Activated CD4-positive, alpha-beta memory T cell treated with anti-CD3 and anti-CD28 coated beads, Interleukin-2, amount 10 ng/mL, durations not matched to agents 7 days and 5 days (primary cell): Measurements from ENCODE around the gene EPS15. TPM values are rescaled to one million over a fixed set of nuclear protein-coding genes. Genes with fewer than 3 reads are reported as not detected.
A peak's percentile ranks its signal among the peaks of the same experiment; 100 is the strongest.

ENCODE experiments used
- CTCF ChIA-PET: fragments of 350-600 bp; sonication (Branson Sonifier 250); formaldehyde crosslinking; loops from one replicate; lab custom pipeline; 2021; ENCODE audit warnings: antibody characterized with exemption, inconsistent platforms; lab: Charles Lee
- POLR2A ChIA-PET: fragments of 350-600 bp; sonication (Branson Sonifier 250); formaldehyde crosslinking; loops from one replicate; lab custom pipeline; 2021; ENCODE audit warnings: antibody characterized with exemption; lab: Charles Lee
- DNase-seq: peaks from one replicate; pipeline ENCODE4 v3.0.0-alpha.2; 2020
- H3K27ac Mint-ChIP-seq: one replicate; pipeline ENCODE4 v1.8.0; 2021; ENCODE audit warnings: mild to moderate bottlenecking, mixed read lengths
- H3K27me3 Mint-ChIP-seq: one replicate; pipeline ENCODE4 v1.8.0; 2021; ENCODE audit warnings: mixed read lengths
- H3K36me3 Mint-ChIP-seq: one replicate; pipeline ENCODE4 v1.8.0; 2021; ENCODE audit warnings: low read depth, mixed read lengths
- H3K4me1 Mint-ChIP-seq: one replicate; pipeline ENCODE4 v1.8.0; 2021; ENCODE audit warnings: mixed read lengths
- H3K4me3 Mint-ChIP-seq: one replicate; pipeline ENCODE4 v1.8.0; 2021; ENCODE audit warnings: mild to moderate bottlenecking, mixed read lengths
- H3K9me3 Mint-ChIP-seq: one replicate; pipeline ENCODE4 v1.8.0; 2021; ENCODE audit warnings: mixed read lengths
- total RNA-seq, 2 experiments: library from RNA; stranded (reverse); gene quantifications; one replicate each; pipeline ENCODE4 v1.2.3, GENCODE V29; 2021

EPS15 gene
- total RNA-seq, 2 experiments from 2014 or later: 71.8 to 75.0 TPM

DNA sequence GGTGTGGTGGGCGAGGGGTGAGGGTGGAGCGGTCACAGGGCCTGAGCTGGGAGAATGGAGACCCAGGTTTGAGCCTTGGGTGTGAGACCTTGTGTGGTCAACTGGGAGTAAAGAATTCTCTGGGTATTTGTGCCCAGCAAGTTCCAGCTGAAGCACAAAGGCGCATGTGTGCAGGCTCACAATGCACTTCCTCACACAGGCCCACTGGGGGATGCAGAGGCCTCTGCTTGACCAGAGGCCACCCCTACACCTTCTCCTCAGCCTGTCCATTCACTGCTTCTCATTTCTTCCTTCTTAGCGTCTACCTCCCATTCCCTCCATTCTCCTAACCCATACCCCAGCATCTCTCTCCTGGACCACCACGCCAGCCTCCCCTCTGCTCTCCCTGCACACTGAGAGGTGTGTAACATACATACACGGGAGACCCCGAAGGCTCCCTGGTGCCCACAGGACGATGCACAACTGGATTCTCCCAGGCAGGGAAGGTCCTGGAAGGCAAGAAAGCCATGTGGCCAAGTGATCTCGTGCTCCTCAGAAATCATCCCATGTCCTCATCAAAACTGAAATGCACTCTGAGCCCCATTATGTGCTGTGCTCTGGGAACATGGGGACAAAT is 176.4 kb downstream of the EPS15 start:
- H3K27ac Mint-ChIP-seq: no peak overlapping the region
- CTCF ChIA-PET: no interaction called here
- H3K4me1 Mint-ChIP-seq: peaks cover 9% of the 10 kb centered on the region
- H3K36me3 Mint-ChIP-seq: no peaks in the 10 kb centered on the region
- POLR2A ChIA-PET: no interaction called here
- no peak overlapping the region for H3K4me3 Mint-ChIP-seq
- peaks cover 33% of the 10 kb centered on the region for H3K27me3 Mint-ChIP-seq
- no peaks in the 10 kb centered on the region for H3K9me3 Mint-ChIP-seq
- no peak for DNase-seq

GRCh38 chr1:51341876-51342496 is 177.1 kb downstream of the EPS15 start:
- no peak overlapping the region for H3K27ac Mint-ChIP-seq
- H3K4me1 Mint-ChIP-seq: peaks cover 9% of the 10 kb centered on the region
- no peak overlapping the region for H3K4me3 Mint-ChIP-seq
- ChIA-PET POLR2A (interaction anchor here (0.6 kb wide), 1 partner anchor 1887 kb away, joined by 3 read pairs; no protein-coding TSS in a partner anchor), CTCF (no interaction called here)
- H3K27me3 Mint-ChIP-seq: peaks cover 33% of the 10 kb centered on the region
- no peaks in the 10 kb centered on the region for H3K9me3 Mint-ChIP-seq
- no peak for DNase-seq
- no peaks in the 10 kb centered on the region for H3K36me3 Mint-ChIP-seq

- Mint-ChIP-seq H3K9me3 (no peaks in the 10 kb centered on the region), H3K4me3 (no peak overlapping the region), H3K36me3 (no peaks in the 10 kb centered on the region), H3K27ac (no peak overlapping the region), H3K27me3 (peaks cover 23% of the 10 kb centered on the region), H3K4me1 (peaks cover 9% of the 10 kb centered on the region)
- POLR2A ChIA-PET: no interaction called here
- CTCF ChIA-PET: no interaction called here
- no peak for DNase-seq
These were observed 178.7 kb downstream of the EPS15 start for GRCh38 chr1:51340380-51340779.

- POLR2A ChIA-PET: no interaction called here
- CTCF ChIA-PET: interaction anchor here (0.5 kb wide), 1 partner anchor 1241 kb away, joined by 3 read pairs; no protein-coding TSS in a partner anchor
- H3K4me3 Mint-ChIP-seq: no peak overlapping the region
- H3K9me3 Mint-ChIP-seq: no peaks in the 10 kb centered on the region
- no peak overlapping the region for H3K27ac Mint-ChIP-seq
- peaks cover 1% of the 10 kb centered on the region for H3K4me1 Mint-ChIP-seq
- H3K27me3 Mint-ChIP-seq: peaks cover 5% of the 10 kb centered on the region
- no peaks in the 10 kb centered on the region for H3K36me3 Mint-ChIP-seq
- DNase-seq: no peak
These were observed 182.4 kb downstream of the EPS15 start for GRCh38 chr1:51336711-51337110.

DNA sequence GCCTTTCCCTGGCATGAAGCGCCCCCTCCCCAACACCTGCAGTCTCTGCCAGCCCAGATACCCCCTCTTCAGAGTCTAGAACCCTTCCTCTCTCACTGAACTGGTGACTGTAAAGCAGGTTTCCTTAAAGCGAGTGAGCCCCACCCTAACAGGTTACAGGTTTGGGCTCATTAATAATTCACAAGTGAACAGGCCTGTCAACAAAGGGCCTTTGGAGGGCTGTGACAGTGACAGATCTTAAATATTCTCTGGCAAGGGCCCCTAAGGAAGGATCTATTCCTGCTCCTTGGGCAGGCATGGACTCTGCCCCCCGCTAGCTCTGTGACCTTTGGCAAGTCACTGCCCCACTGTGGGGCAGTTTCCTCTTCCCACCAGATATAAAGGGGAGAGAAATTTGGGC is 183.1 kb downstream of the EPS15 start:
- Mint-ChIP-seq H3K4me1 (peaks cover 4% of the 10 kb centered on the region), H3K4me3 (no peak overlapping the region), H3K36me3 (peaks cover 2% of the 10 kb centered on the region), H3K9me3 (no peaks in the 10 kb centered on the region), H3K27ac (no peak overlapping the region), H3K27me3 (peaks cover 12% of the 10 kb centered on the region)
- ChIA-PET POLR2A (no interaction called here), CTCF (interaction anchor here (0.5 kb wide), 1 partner anchor 1242 kb away, joined by 3 read pairs; no protein-coding TSS in a partner anchor)
- DNase-seq: no peak

DNA sequence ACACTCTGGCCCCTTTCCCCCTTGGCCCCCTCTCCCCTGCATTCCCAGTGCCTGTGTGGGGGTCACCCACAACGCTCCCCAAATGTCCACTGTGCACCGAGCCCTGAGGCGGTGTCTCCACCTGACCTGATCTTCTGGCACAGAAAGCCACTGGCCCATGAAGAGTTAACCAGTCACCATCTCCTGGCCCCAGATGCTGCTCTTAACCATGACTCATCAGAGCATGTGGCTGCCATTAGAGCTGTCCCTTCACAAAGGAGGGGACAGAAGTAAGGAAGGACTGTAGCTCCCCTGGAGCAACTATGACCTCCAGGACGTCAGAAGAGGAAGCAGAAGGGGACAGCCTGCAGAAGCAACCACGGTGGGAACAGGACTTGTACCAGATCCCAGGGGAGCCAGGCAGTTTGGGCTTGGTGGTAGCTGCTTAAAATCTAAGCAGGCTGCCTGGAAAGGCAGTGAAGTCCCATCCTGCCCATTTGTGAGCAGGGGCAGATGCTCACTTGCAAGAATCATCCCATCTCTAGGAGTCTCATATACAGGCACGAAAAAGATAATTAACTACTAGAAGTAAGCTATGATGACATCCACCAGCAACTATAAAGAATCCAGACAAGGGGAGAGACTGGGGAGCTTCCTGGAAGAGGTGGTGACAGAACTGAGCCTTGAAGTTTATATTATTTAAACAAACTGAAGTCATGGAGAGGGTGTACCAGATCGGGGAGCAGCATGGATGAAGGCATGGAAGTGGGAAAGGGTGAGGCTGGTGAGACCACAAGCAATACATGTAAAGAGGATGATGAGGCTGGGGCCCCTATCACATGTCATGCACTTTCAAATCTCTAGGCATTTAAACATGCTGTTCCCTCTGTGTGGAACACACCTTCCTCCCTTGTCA is 187.6 kb downstream of the EPS15 start:
- Mint-ChIP-seq H3K36me3 (peaks cover 2% of the 10 kb centered on the region), H3K4me3 (peak overlapping the region; percentile 54), H3K9me3 (no peaks in the 10 kb centered on the region), H3K27me3 (peaks cover 35% of the 10 kb centered on the region), H3K27ac (no peak overlapping the region), H3K4me1 (peaks cover 10% of the 10 kb centered on the region)
- ChIA-PET POLR2A (interaction anchor here (0.9 kb wide), 1 partner anchor 187 kb away, joined by 3 read pairs; the partner anchor contains the start of gene EPS15), CTCF (interaction anchor here (1.2 to 1.6 kb wide), 3 partner anchors 35 to 438 kb away, joined by 3 to 4 read pairs (median 3); no protein-coding TSS in a partner anchor)
- no peak for DNase-seq

GRCh38 chr1:51330331-51331201 is 188.5 kb downstream of the EPS15 start, which contains the start of gene TTC39A:
Gene TTC39A, minus strand, starts transcription at chr1:51330562. Its CDS starts 85 bp downstream, at chr1:51330477.
- Mint-ChIP-seq H3K27me3 (peaks cover 39% of the 10 kb centered on the region), H3K4me3 (peak within 1 kb of the TSS; percentile 54), H3K27ac (no peak within 1 kb of the TSS), H3K36me3 (peaks cover 2% of the 10 kb centered on the region), H3K9me3 (no peaks in the 10 kb centered on the region), H3K4me1 (peaks cover 10% of the 10 kb centered on the region)
- no peak for DNase-seq
- POLR2A ChIA-PET: no interaction called here
- CTCF ChIA-PET: interaction anchor here (1.2 to 1.6 kb wide), 3 partner anchors 34 to 439 kb away, joined by 3 to 4 read pairs (median 3); no protein-coding TSS in a partner anchor

GRCh38 chr1:51329443-51330325 is 189.4 kb downstream of the EPS15 start:
- POLR2A ChIA-PET: no interaction called here
- Mint-ChIP-seq H3K36me3 (peaks cover 2% of the 10 kb centered on the region), H3K4me1 (peaks cover 10% of the 10 kb centered on the region), H3K4me3 (peak overlapping the region; percentile 21), H3K27ac (no peak overlapping the region), H3K27me3 (peaks cover 39% of the 10 kb centered on the region), H3K9me3 (no peaks in the 10 kb centered on the region)
- CTCF ChIA-PET: no interaction called here
- DNase-seq: no peak

- Mint-ChIP-seq H3K4me3 (no peak overlapping the region), H3K9me3 (no peaks in the 10 kb centered on the region), H3K27me3 (peaks cover 39% of the 10 kb centered on the region), H3K4me1 (peaks cover 10% of the 10 kb centered on the region), H3K36me3 (peaks cover 2% of the 10 kb centered on the region), H3K27ac (no peak overlapping the region)
- DNase-seq: no peak
- ChIA-PET POLR2A (no interaction called here), CTCF (no interaction called here)
These were observed 190.1 kb downstream of the EPS15 start for GRCh38 chr1:51328926-51329325.

DNA sequence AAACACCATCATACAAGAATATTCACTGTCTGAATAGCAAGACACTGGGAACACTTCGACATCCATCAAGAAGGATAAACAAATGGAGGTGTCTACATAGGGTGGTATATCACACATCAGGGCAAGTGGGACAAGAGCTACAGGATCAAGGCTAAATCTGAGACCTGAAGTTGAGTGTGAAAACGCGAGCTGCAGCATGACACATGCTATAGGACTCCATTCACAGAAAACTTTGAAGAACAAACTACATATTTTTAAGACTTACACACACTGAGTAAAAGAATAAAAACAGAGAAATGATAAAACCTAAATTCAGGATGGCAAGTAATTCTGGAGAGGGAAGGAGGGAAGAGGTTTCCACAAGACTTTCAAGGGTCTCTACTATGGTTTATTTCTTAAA is 190.8 kb downstream of the EPS15 start:
- peaks cover 2% of the 10 kb centered on the region for H3K36me3 Mint-ChIP-seq
- H3K4me3 Mint-ChIP-seq: no peak overlapping the region
- CTCF ChIA-PET: no interaction called here
- no peak overlapping the region for H3K27ac Mint-ChIP-seq
- H3K27me3 Mint-ChIP-seq: peaks cover 41% of the 10 kb centered on the region
- no peak for DNase-seq
- H3K9me3 Mint-ChIP-seq: no peaks in the 10 kb centered on the region
- peaks cover 10% of the 10 kb centered on the region for H3K4me1 Mint-ChIP-seq
- POLR2A ChIA-PET: no interaction called here

DNA sequence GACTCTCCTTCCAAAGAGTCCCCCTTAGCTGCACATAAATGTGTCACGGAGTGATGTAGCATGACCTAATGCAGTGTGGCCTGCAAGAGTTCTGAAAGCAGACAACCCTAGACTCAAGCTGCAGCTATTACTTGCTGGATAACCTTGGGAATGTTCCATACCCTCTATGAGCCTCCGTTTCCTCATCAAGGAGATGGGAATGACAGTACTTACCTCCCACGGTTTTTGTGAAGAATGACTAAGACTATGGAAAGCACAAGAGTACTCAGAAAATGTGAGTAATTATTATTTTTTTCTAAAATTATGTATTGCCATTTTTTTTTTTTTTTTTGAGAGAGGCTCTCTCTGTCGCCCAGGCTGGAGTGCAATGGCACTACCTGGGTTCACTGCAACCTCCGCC is 191.7 kb downstream of the EPS15 start:
- Mint-ChIP-seq H3K27ac (no peak overlapping the region), H3K36me3 (peaks cover 2% of the 10 kb centered on the region), H3K4me1 (peaks cover 10% of the 10 kb centered on the region), H3K9me3 (no peaks in the 10 kb centered on the region), H3K27me3 (peaks cover 47% of the 10 kb centered on the region), H3K4me3 (no peak overlapping the region)
- CTCF ChIA-PET: no interaction called here
- DNase-seq: no peak
- POLR2A ChIA-PET: no interaction called here
